Measurements from ENCODE around the gene RAD51AP2.

RAD51AP2 gene

DNA sequence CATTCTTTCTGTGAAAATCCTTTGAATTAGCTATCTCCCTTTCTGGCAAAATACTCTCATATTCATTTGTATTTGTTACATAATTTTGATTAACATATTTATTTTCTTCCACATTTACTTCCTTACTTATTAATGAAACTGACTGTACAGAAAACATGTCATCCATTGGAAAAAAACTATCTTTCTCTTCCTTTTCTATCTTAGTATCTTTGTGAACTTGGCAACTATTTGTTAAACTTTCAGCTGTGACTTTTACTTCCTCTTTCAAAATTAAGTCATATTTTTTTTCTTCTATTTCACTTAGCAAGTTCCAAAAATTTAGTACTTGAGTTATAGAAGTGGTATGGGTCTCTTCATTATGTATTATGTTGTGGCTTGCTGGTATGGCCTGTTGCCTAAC, 2.6 kb downstream of the RAD51AP2 start:
- Histone ChIP-seq H3F3A (ENCODE audit: low read depth) (no peaks in the 10 kb centered on the region), H3K9ac (ENCODE audit: low read depth, low read length, poor library complexity, severe bottlenecking) (no peak overlapping the region), H3K4me1 (ENCODE audit: insufficient read depth, low read length, poor library complexity, severe bottlenecking) (no peaks in the 10 kb centered on the region), H3K79me2 (ENCODE audit: insufficient read depth, low read length) (no peaks in the 10 kb centered on the region), H3K9me3 (ENCODE audit: insufficient read depth, low read depth, low read length) (no peaks in the 10 kb centered on the region), H4K20me1 (ENCODE audit: insufficient read depth, low read length, poor library complexity, severe bottlenecking) (no peaks in the 10 kb centered on the region), H3K27me3 (ENCODE audit: insufficient read depth, low read length, poor library complexity, severe bottlenecking) (no peaks in the 10 kb centered on the region), H2AFZ (ENCODE audit: low read length) (no peak overlapping the region), H3K36me3 (ENCODE audit: insufficient read depth, low read length) (no peaks in the 10 kb centered on the region), H3K4me3 (ENCODE audit: low read length, poor library complexity, severe bottlenecking) (no peak overlapping the region), H3K4me2 (ENCODE audit: low read depth, low read length, poor library complexity, severe bottlenecking) (no peak overlapping the region), H3K9me2 (replicated peaks; ENCODE audit: low read depth, low read length) (no peaks in the 10 kb centered on the region)
- TF ChIP-seq EZH2phosphoT487 (IDR thresholded peaks at IDR 0.05; ENCODE audit: borderline replicate concordance) = no peak
- TF ChIP-seq, protein P1, sequence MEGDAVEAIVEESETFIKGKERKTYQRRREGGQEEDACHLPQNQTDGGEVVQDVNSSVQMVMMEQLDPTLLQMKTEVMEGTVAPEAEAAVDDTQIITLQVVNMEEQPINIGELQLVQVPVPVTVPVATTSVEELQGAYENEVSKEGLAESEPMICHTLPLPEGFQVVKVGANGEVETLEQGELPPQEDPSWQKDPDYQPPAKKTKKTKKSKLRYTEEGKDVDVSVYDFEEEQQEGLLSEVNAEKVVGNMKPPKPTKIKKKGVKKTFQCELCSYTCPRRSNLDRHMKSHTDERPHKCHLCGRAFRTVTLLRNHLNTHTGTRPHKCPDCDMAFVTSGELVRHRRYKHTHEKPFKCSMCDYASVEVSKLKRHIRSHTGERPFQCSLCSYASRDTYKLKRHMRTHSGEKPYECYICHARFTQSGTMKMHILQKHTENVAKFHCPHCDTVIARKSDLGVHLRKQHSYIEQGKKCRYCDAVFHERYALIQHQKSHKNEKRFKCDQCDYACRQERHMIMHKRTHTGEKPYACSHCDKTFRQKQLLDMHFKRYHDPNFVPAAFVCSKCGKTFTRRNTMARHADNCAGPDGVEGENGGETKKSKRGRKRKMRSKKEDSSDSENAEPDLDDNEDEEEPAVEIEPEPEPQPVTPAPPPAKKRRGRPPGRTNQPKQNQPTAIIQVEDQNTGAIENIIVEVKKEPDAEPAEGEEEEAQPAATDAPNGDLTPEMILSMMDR (conservative IDR thresholded peaks at IDR 0.05; ENCODE audit: low read length) = no peak

DNA sequence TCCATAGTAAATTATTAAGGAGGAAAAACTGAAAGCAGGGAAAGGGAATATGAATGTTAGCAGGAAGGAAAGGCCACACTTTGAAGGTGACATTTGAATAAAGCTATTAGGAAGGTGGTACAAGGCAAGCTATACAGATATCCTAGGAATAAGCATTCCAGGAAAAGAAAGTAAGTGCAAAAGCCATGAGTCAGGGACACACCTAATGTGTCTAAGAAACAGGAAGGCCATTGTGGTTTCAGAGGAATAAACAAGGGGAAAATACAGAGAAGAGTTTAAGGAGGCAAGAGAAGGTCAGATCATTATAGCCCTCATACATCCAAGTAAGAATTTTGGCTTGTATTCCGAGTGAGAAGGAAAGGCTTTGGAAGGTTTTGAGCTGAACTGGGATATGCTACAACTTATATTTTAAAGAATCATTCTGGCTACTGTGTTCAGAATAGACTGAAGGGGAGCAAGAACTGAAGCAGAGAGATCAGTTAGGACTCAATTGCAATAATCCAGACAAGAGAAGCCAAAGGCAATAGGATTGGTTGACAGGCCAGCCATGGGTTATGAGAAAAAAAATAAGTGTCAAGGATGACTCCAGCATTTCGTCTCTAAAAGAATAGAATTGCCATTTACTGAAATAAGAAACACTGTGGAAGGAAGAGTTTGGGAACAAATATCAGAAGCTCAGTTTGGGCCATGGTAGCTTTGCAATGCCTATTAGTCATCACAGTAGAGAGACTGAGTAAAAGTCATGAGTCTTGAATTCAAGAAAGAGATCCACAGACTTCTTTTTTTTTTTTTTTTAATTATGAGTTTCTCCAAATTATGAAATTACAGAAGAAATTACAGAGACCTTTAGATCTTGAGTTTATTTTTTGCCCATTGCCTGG, 11.3 kb downstream of the RAD51AP2 start:
- no peak overlapping the region for H3K4me3 ChIP-seq (ENCODE audit: low read length, poor library complexity, severe bottlenecking)
- H3K9me3 ChIP-seq (ENCODE audit: insufficient read depth, low read depth, low read length) = no peaks in the 10 kb centered on the region
- H3K4me2 ChIP-seq (ENCODE audit: low read depth, low read length, poor library complexity, severe bottlenecking) = no peak overlapping the region
- no peaks in the 10 kb centered on the region for H3K79me2 ChIP-seq (ENCODE audit: insufficient read depth, low read length)
- H3K4me1 ChIP-seq (ENCODE audit: insufficient read depth, low read length, poor library complexity, severe bottlenecking) = no peaks in the 10 kb centered on the region
- no peaks in the 10 kb centered on the region for H3K9me2 ChIP-seq (replicated peaks; ENCODE audit: low read depth, low read length)
- H3K36me3 ChIP-seq (ENCODE audit: insufficient read depth, low read length) = no peaks in the 10 kb centered on the region
- H3K9ac ChIP-seq (ENCODE audit: low read depth, low read length, poor library complexity, severe bottlenecking) = no peak overlapping the region
- TF ChIP-seq EZH2phosphoT487 (IDR thresholded peaks at IDR 0.05; ENCODE audit: borderline replicate concordance) = no peak
- TF ChIP-seq, protein P1 (conservative IDR thresholded peaks at IDR 0.05; ENCODE audit: low read length) = no peak
- no peak overlapping the region for H2AFZ ChIP-seq (ENCODE audit: low read length)
- H3F3A ChIP-seq (ENCODE audit: low read depth) = no peaks in the 10 kb centered on the region
- H3K27me3 ChIP-seq (ENCODE audit: insufficient read depth, low read length, poor library complexity, severe bottlenecking) = no peaks in the 10 kb centered on the region
- H4K20me1 ChIP-seq (ENCODE audit: insufficient read depth, low read length, poor library complexity, severe bottlenecking) = no peaks in the 10 kb centered on the region

DNA sequence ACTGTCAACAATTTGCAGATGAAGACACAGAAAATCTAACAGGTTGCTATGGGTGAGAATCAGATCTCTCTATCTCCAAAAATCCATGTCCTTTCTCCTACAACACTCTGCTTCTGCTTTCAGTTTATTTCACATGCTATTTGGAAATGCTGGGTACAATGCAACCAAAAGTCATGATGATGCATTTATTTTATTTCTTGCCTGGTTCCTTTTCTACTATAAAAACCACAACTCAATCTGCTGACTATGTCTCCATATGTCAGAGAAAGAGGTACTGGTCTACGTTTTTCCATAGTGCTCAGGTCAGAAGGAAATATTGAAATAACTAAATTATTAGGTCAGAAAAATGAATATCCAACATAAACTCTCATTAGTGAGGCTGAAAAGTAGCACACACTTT, 20.5 kb downstream of the RAD51AP2 start:
- Histone ChIP-seq H3K9me3 (ENCODE audit: insufficient read depth, low read depth, low read length) (no peaks in the 10 kb centered on the region), H3K4me2 (ENCODE audit: low read depth, low read length, poor library complexity, severe bottlenecking) (no peak overlapping the region), H3F3A (ENCODE audit: low read depth) (no peaks in the 10 kb centered on the region), H4K20me1 (ENCODE audit: insufficient read depth, low read length, poor library complexity, severe bottlenecking) (no peaks in the 10 kb centered on the region), H3K4me3 (ENCODE audit: low read length, poor library complexity, severe bottlenecking) (no peak overlapping the region), H3K9ac (ENCODE audit: low read depth, low read length, poor library complexity, severe bottlenecking) (no peak overlapping the region), H3K27me3 (ENCODE audit: insufficient read depth, low read length, poor library complexity, severe bottlenecking) (no peaks in the 10 kb centered on the region), H3K4me1 (ENCODE audit: insufficient read depth, low read length, poor library complexity, severe bottlenecking) (no peaks in the 10 kb centered on the region), H3K79me2 (ENCODE audit: insufficient read depth, low read length) (no peaks in the 10 kb centered on the region), H3K9me2 (replicated peaks; ENCODE audit: low read depth, low read length) (no peaks in the 10 kb centered on the region), H3K36me3 (ENCODE audit: insufficient read depth, low read length) (no peaks in the 10 kb centered on the region), H2AFZ (ENCODE audit: low read length) (no peak overlapping the region)
- no peak for TF ChIP-seq EZH2phosphoT487 (IDR thresholded peaks at IDR 0.05; ENCODE audit: borderline replicate concordance)
- TF ChIP-seq, protein P1 (conservative IDR thresholded peaks at IDR 0.05; ENCODE audit: low read length) = no peak
